ENCODE results near the gene EEF1A1. TPM values are rescaled to one million over a fixed set of nuclear protein-coding genes. Genes with fewer than 3 reads are reported as not detected.

The EEF1A1 gene
- total and polyA plus RNA-seq, 2 of the 4 experiments (the other 2 are of a cell fraction): 14,757 to 30,152 TPM

- peaks cover 41% of the 10 kb centered on the region for H3K36me3 ChIP-seq (ENCODE audit: control insufficient read depth, insufficient read depth, low read length)
- no peak overlapping the region for H4K91ac ChIP-seq (ENCODE audit: insufficient read depth, low read depth, low read length)
- H4K8ac ChIP-seq (ENCODE audit: low read depth in 2 of 2, low read length in 2 of 2): no peak overlapping the region
- DNase-seq (no peak), ATAC-seq (ENCODE audit: low read depth) (peak; percentile 93)
- no peak for TF ChIP-seq MAFK (IDR thresholded peaks at IDR 0.05; ENCODE audit: low read depth, low read length)
- TF ChIP-seq CHD1 (IDR thresholded peaks at IDR 0.05; ENCODE audit: low read depth, low read length): no peak
- TF ChIP-seq RAD21 (IDR thresholded peaks at IDR 0.05; ENCODE audit: low read length): no peak
- TF ChIP-seq RFX5 (IDR thresholded peaks at IDR 0.05; ENCODE audit: low read depth, low read length): no peak
- no peak for TF ChIP-seq MXI1 (IDR thresholded peaks at IDR 0.05; ENCODE audit: borderline replicate concordance, low read depth, low read length)
- no peak for TF ChIP-seq FOS (IDR thresholded peaks at IDR 0.05; ENCODE audit: low read depth, low read length)
- no peak for TF ChIP-seq ELK1 (IDR thresholded peaks at IDR 0.05; ENCODE audit: borderline replicate concordance, low read depth, low read length)
- no peak overlapping the region for H2AK5ac ChIP-seq (ENCODE audit: low read depth, low read length)
- H3K79me1 ChIP-seq (ENCODE audit: low read depth in 1 of 2, low read length in 2 of 2): no peaks in the 10 kb centered on the region; a peak in 1 of 4 replicates
- WGBS, 2 experiments (ENCODE audit: extremely low coverage in 2 of 2, insufficient read length in 1 of 2): no CpG with 5 or more reads among the region's 2 CpGs
- intact Hi-C loops (cut with micrococcal nuclease): no loop called here
- in situ Hi-C loops (cut with MboI; ENCODE audit: low sequenced_read_pairs): no loop called here
- H3K27me3 ChIP-seq (ENCODE audit: control insufficient read depth, insufficient read depth, low read length): no peaks in the 10 kb centered on the region
- H3K56ac ChIP-seq (ENCODE audit: extremely low read depth, insufficient read depth, low read length): no peak overlapping the region
- ChIA-PET POLR2A (ENCODE audit: unreplicated experiment) (no interaction called here), CTCF (interaction anchor here (1.4 kb wide), 1 partner anchor 11 kb away, joined by 5 read pairs; no protein-coding TSS in a partner anchor)
- no peak overlapping the region for H3K9ac ChIP-seq (ENCODE audit: low read depth, low read length)
- no peak overlapping the region for H3K4ac ChIP-seq (ENCODE audit: low read depth, low read length)
- no peak overlapping the region for H2BK15ac ChIP-seq (ENCODE audit: low read depth, low read length)
- H3K18ac ChIP-seq (ENCODE audit: low read depth, low read length): no peak overlapping the region
- dilution Hi-C loops (cut with HindIII; ENCODE audit: low sequenced_read_pairs, unreplicated experiment): no loop called here
- H3K23ac ChIP-seq (ENCODE audit: low read depth, low read length): no peak overlapping the region
- H3K27ac ChIP-seq (ENCODE audit: insufficient read depth, low read length): no peak overlapping the region
- H3K4me3 ChIP-seq (ENCODE audit: insufficient read depth, low read depth, low read length): no peak overlapping the region
- no peak overlapping the region for H3K14ac ChIP-seq (replicated peaks; ENCODE audit: low read depth, low read length)
- no peak overlapping the region for H2BK120ac ChIP-seq (ENCODE audit: low read depth, low read length)
- H3K9me1 ChIP-seq (ENCODE audit: insufficient read depth, low read length): no peaks in the 10 kb centered on the region
- no peaks in the 10 kb centered on the region for H3K4me1 ChIP-seq (ENCODE audit: control insufficient read depth, insufficient read depth, low read length)
- H3K4me2 ChIP-seq (ENCODE audit: low read depth, low read length): peak overlapping the region; percentile 3; the same call in 1 of the 2 replicates
- H2BK20ac ChIP-seq (ENCODE audit: low read depth, low read length): no peak overlapping the region
- H4K5ac ChIP-seq (ENCODE audit: low read depth, low read length): no peak overlapping the region
- no TSS peak for BruUV-seq (replicated peaks)
- H2BK5ac ChIP-seq (ENCODE audit: low read depth, low read length, poor library complexity, severe bottlenecking): no peak overlapping the region
- H4K20me1 ChIP-seq (ENCODE audit: insufficient read depth, low read length): no peaks in the 10 kb centered on the region
- no peaks in the 10 kb centered on the region for H3K9me3 ChIP-seq (ENCODE audit: control insufficient read depth, insufficient read depth, low read length)
- no peak overlapping the region for H2AK9ac ChIP-seq (replicated peaks; ENCODE audit: low read depth, low read length, poor library complexity)
- no peak overlapping the region for H2AFZ ChIP-seq (replicated peaks; ENCODE audit: low read length, poor library complexity)
Measured at GRCh38 chr6:73484438-73484837, 36.4 kb downstream of the EEF1A1 start.

All from IMR-90 (cell line).